ENCODE measurements around the gene SPRY2. TPM values are rescaled to one million over a fixed set of nuclear protein-coding genes. Genes with fewer than 3 reads are reported as not detected.
"Not testable (repeated sequence)": the region's sequence is repeated elsewhere in the genome, so short reads cannot be mapped to it uniquely, and the experiment has no call there.

The SPRY2 gene
- polyA plus RNA-seq, 1 experiment = 15.2 TPM

GRCh38 chr13:80359414-80359777, 18.5 kb upstream of the SPRY2 start:
- Histone ChIP-seq H3K27ac (ENCODE audit: low read depth, low read length) (no peak overlapping the region), H3K9me3 (ENCODE audit: control insufficient read depth, insufficient read depth, low read length) (no peaks in the 10 kb centered on the region; the same call in 1 of the 2 replicates), H3K27me3 (ENCODE audit: control insufficient read depth, insufficient read depth, low read length) (no peaks in the 10 kb centered on the region), H3K4me3 (ENCODE audit: low read depth, low read length) (no peak overlapping the region)
- no peak for TF ChIP-seq CTCF (IDR thresholded peaks at IDR 0.05; ENCODE audit: low read depth, low read length)
- POLR2A ChIA-PET = interaction anchor here (1.2 kb wide), 1 partner anchor 576 kb away, joined by 3 read pairs; no protein-coding TSS in a partner anchor
- DNase-seq (ENCODE audit: low read depth, low spot score) = no peak
- CTCF ChIA-PET = interaction anchor here (0.6 to 3.3 kb wide), 7 partner anchors 10 to 680 kb away, joined by 4 to 35 read pairs (median 10); partner anchors contain the start of gene SPRY2

DNA sequence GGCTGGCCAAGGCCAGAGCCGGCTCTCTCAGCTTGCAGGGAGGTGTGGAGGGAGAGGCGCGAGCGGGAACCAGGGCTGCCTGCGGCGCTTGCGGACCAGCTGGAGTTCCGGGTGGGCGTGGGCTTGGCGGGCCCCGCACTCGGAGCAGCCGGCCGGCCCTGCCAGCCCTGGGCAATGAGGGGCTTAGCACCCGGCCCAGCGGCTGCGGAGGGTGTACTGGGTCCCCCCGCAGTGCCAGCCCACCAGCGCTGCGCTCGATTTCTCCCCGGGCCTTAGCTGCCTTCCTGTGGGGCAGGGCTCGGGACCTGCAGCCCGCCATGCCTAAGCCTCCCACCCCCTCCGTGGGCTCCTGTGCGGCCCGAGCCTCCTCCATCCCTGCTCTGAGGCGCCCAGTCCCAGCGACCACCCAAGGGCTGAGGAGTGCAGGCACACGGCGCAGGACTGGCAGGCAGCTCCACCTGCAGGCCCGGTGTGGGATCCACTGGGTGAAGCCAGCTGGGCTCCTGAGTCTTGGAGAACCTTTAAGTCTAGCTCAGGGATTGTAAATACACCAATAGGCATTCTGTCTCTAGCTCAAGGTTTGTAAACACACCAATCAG, 14.7 kb upstream of the SPRY2 start:
- H3K27ac ChIP-seq (ENCODE audit: low read depth, low read length); H3K4me3 ChIP-seq (ENCODE audit: low read depth, low read length); H3K9me3 ChIP-seq (ENCODE audit: control insufficient read depth, insufficient read depth, low read length); POLR2A ChIA-PET; DNase-seq (ENCODE audit: low read depth, low spot score); H3K27me3 ChIP-seq (ENCODE audit: control insufficient read depth, insufficient read depth, low read length): not testable (repeated sequence)
- CTCF ChIA-PET = interaction anchor here (2.5 kb wide), 1 partner anchor 13 kb away, joined by 16 read pairs; no protein-coding TSS in a partner anchor

DNA sequence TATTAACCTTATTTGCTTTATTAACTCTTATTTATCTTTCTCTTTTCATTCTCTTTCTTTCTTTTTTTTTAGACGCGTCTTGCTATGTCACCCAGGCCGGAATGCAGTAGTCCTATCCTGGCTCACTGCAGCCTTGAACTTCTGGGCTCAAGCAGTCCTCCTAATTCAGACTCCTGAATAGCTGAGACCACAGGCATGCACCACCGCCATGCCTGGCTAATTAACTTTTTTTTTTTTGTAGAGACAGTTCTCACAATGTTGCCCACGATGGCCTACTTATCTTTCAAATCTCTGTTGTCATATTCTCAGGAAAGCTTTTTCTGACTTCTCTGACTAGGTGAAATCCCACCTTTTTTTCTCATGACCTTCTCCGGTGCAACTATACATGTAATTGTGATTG, 7.8 kb upstream of the SPRY2 start:
- ChIA-PET POLR2A (no interaction called here), CTCF (interaction anchor here (1.2 kb wide), 1 partner anchor 15 kb away, joined by 5 read pairs; no protein-coding TSS in a partner anchor)
- H3K9me3 ChIP-seq (ENCODE audit: control insufficient read depth, insufficient read depth, low read length) = no peaks in the 10 kb centered on the region
- no peak overlapping the region for H3K4me3 ChIP-seq (ENCODE audit: low read depth, low read length)
- no peak overlapping the region for H3K27ac ChIP-seq (ENCODE audit: low read depth, low read length)
- TF ChIP-seq CTCF (IDR thresholded peaks at IDR 0.05; ENCODE audit: low read depth, low read length) = no peak
- no peak for DNase-seq (ENCODE audit: low read depth, low spot score)
- H3K27me3 ChIP-seq (ENCODE audit: control insufficient read depth, insufficient read depth, low read length) = no peaks in the 10 kb centered on the region

- no peak for DNase-seq (ENCODE audit: low read depth, low spot score)
- TF ChIP-seq CTCF (IDR thresholded peaks at IDR 0.05; ENCODE audit: low read depth, low read length) = no peak
- Histone ChIP-seq H3K4me3 (ENCODE audit: low read depth, low read length) (no peak overlapping the region), H3K27ac (ENCODE audit: low read depth, low read length) (no peak overlapping the region), H3K9me3 (ENCODE audit: control insufficient read depth, insufficient read depth, low read length) (no peaks in the 10 kb centered on the region), H3K27me3 (ENCODE audit: control insufficient read depth, insufficient read depth, low read length) (no peaks in the 10 kb centered on the region)
- ChIA-PET POLR2A (no interaction called here), CTCF (interaction anchor here (1.2 kb wide), 1 partner anchor 16 kb away, joined by 5 read pairs; no protein-coding TSS in a partner anchor)
These were observed 7.4 kb upstream of the SPRY2 start for GRCh38 chr13:80348314-80348713.

- Histone ChIP-seq H3K27ac (ENCODE audit: low read depth, low read length) (no peak overlapping the region), H3K27me3 (ENCODE audit: control insufficient read depth, insufficient read depth, low read length) (no peaks in the 10 kb centered on the region), H3K9me3 (ENCODE audit: control insufficient read depth, insufficient read depth, low read length) (no peaks in the 10 kb centered on the region), H3K4me3 (ENCODE audit: low read depth, low read length) (no peak overlapping the region)
- DNase-seq (ENCODE audit: low read depth, low spot score) = no peak
- ChIA-PET CTCF (no interaction called here), POLR2A (no interaction called here)
- TF ChIP-seq CTCF (IDR thresholded peaks at IDR 0.05; ENCODE audit: low read depth, low read length) = no peak
These were observed 5.0 kb upstream of the SPRY2 start for GRCh38 chr13:80345771-80346510.

DNA sequence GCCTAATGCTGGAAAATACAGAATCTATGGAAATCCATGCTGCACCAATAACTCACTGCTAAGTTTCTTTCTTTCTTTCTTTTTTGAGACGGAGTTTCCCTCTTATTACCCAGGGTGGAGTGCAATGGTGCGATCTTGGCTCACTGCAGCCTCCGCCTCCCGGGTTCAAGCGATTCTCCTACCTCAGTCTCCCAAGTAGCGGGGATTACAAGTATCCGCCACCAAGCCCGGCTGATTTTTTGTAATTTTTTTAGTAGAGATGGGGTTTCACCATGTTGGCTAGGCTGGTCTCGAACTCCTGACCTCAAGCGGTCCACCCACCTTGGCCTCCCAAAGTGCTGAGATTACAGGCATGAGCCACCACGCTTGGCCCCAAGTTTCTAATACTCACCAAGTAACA, 3.1 kb upstream of the SPRY2 start:
- H3K27me3 ChIP-seq (ENCODE audit: control insufficient read depth, insufficient read depth, low read length); H3K9me3 ChIP-seq (ENCODE audit: control insufficient read depth, insufficient read depth, low read length); POLR2A ChIA-PET; DNase-seq (ENCODE audit: low read depth, low spot score); H3K27ac ChIP-seq (ENCODE audit: low read depth, low read length); H3K4me3 ChIP-seq (ENCODE audit: low read depth, low read length): not testable (repeated sequence)
- CTCF ChIA-PET = interaction anchor here (1.0 to 3.0 kb wide), 14 partner anchors 9 to 664 kb away, joined by 3 to 35 read pairs (median 4); no protein-coding TSS in a partner anchor
